ENCODE results near the gene ATN1.

The ATN1 gene

DNA sequence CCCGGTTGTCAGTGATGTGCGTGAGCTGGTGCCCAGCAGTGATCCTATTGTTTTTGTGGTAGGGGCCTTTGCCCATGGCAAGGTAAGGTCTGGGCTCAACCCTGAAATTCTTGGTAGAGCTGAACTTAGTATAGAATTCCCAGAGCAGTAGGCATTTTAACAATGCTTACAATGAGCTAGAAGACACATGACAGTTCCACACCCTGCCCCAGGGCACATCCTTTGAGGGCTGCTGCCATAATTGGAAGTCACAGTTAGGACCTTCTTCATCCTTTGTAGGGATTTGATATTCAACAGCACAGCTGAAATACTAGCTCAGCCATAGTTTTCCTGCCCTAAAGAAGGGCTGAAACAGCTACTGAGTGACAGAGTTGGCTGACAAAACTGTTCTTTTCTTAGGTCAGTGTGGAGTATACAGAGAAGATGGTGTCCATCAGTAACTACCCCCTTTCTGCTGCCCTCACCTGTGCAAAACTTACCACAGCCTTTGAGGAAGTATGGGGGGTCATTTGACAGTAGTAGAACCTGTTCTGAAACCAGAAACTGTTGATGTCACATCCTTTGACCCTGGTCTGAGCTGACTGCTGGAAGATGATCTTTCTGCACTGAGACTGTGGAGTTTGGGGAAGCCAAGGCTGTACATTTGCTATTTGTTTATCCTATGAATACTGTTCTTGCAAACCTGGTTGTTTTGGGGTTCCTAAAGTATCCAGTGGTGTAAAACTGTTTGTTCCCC, 47.7 kb downstream of the ATN1 start:
- no peak for DNase-seq (ENCODE audit: low read depth in 3 of 3)

DNA sequence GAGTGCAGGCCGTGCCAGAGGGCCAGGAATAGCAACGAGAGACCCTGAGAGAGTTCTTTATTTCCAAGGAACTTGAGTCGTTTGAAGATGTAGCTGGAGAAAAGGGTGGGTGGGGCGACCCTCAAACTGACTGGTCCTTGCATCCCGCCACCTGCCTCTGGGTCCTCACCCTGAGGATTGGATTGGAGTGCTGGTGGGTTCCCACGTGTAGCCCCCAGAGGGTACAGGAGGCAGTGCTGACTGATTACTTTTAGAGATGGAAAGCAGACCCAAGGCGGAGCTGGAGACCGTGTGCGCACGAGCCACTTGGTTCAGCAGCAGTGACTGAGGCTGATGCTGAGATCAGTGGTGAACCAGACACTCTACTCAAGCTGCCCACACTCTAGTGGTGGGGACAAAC, 49.9 kb downstream of the ATN1 start:
- no peak for DNase-seq (ENCODE audit: low read depth in 3 of 3)

DNA sequence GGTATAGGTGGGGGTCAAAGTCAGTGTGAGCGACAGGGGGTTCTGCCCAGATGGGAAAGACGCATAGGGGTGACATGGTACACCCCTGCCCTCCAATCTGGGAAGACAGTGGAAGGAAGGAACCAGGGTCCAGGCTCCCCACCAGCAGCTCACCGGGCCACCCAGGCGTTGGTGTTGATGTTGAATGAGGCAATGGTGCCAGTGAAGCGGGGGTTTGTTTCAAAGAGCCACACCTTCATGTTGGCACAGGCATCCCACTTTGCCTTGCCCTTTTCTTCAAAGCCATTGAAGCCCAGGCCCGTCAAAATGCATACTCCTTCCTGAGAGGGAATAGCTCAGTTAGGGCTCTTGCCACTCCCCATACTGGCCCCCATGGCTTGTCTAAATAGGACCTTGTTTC, 50.4 kb downstream of the ATN1 start:
- DNase-seq (ENCODE audit: low read depth in 3 of 3): no peak

DNA sequence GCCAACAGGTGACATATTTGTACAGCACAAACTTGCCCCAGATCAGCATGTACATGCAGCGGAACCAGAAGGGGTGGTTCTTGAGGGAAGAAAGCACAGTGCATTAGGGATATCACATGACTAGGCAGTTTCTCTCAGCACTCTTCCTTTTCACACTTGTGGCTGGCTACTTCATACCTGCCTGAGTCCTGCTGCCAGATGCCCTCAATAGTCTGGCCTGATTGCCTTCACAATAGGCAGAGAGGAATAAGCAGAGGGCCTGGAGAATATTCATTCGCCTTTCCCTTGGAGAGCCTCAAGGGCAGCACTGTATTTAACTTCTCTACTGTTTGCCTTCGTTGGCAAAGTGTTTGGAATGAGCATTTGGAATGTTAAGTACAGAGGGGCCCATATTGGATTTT, 50.9 kb downstream of the ATN1 start:
- no peak for DNase-seq (ENCODE audit: low read depth in 3 of 3)

DNA sequence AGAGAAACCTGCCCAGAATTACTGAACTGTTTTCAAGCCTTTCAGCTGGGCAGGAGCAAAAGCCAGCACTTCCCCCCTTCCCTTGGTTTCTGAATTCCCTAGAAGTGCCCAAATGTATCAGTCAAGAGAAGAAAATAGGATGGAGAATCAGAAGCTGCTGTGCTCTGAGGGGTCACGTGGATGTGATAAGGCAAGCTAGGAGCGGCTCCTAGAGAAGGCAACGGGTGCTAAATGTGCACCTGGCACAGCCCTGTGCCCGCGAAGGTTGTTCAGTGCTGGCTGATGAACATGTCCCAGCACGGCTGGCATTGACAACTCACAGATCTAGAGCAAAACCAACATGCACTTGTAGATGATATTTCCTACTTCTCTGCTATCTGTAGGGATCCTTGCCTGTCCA, 51.3 kb downstream of the ATN1 start:
- no peak for DNase-seq (ENCODE audit: low read depth in 3 of 3)

DNA sequence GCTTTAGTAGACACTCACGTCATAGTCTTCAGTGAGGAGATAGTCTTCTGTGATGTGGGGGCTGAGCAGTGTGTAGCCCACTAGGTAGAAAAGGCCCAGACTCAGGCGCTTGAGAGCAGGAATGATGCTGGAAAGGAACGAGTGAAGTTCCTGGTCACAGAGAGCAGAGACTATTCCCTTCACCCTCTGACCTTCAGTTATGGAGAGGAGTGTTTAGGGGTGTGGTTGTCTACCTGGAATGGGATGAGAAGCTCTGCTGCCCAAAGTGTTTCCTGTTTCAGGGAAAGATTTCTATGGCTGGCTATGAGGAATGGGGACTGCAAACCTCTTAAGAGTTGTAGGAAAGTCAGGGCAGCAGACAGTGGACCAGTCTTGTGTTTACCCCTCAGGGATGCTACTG, 51.7 kb downstream of the ATN1 start:
- DNase-seq (ENCODE audit: low read depth in 3 of 3): no peak

DNA sequence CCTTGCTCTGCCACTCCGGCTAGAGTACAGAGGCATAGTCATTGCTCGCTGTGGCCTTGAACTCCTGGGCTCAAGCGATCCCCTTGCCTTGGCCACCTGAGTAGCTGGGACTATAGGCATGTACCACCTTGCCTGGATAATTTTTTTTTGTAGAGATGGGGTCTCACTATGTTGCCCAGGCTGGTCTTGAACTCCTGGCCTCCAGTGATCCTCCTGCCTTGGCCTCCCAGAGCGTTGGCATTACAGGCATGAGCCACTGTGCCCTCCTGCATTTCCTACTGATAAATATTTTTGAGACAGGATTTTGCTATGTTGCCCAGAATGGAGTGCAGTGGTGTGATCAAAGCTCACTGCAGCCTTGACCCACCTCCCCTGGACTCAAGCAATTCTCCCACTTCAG, 52.3 kb downstream of the ATN1 start:
- no peak for DNase-seq (ENCODE audit: low read depth in 3 of 3)

DNA sequence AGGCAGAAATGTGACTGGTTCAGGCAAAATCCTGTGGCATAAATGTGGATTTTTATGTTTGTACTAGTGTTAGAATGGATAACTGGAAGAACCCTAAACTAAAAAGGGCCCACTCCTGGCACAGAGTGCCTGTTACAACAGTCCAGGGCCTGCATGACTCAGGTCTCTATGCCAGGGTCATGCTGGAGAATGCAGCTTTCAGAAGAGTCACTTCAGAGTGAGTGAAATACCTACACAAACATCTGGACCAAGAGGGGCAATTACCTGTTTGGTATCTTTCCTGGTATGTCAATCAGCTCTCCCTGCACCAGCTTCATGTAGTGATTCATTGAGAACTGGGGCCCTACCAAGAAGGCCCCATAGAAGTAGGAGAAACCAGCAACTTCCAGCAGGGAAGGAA, 53.0 kb downstream of the ATN1 start:
- DNase-seq (ENCODE audit: low read depth in 3 of 3): no peak

DNA sequence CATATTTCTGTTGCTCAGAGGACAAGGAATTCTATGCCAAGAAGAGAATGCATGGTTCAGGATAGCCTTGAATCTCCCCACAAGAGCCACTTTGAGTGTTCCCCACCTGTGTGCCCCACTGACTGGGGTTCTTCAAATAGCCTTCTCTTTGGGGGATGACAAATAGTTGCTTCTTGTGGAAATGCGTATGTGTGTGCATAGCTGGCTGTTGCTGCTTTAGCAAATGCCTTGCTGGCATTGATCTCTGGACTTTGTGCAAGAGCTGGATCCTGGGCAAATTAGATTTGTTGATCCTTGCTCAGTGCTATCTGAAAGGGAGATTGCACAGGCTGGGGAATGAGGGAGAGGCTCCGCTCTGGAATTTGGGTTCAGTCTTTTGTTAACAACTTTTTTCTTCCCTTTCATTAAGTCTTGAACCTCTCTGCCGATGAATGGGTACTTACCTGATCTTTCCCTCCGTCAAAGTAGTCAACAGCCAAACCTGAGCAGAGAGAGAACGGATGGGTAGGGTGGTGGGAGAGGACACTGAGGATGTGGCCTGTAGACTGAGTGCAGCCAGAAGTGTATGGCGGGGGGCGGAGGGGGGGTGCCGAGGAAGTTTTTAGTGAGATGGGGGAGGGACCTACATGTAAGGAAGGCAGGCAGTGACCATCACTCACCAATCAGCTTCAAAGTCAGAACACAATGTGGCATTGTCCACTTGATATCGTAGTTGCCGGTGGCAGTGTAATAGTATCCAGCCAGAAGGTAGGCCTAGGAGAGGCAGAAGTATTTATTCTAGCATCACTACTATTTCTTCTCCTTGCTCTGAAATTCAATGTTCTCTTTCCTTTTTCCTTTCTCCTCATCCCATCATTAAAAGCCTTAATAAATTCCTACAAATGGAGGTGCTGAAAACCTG, 53.6 kb downstream of the ATN1 start:
- DNase-seq (ENCODE audit: low read depth in 3 of 3): no peak

DNA sequence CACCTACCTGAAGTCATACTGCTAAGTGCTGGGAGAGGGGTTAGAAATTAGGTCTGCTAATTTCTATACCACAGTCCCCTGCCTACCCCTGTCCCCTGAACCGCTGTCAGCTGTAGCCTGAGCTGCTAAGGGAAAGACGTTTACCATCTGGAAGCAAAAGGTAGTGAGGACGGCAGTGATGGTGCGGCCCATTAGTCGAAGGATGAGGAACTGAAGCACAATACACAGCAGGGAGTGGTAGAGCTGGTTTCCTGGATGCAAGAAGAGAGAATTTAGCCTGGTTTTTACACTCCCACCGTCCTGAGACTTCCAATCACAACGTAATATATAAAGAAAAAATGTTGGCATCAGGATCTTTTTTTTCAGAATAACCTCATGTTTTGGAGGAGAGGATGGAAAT, 54.8 kb downstream of the ATN1 start:
- no peak for DNase-seq (ENCODE audit: low read depth in 3 of 3)

DNA sequence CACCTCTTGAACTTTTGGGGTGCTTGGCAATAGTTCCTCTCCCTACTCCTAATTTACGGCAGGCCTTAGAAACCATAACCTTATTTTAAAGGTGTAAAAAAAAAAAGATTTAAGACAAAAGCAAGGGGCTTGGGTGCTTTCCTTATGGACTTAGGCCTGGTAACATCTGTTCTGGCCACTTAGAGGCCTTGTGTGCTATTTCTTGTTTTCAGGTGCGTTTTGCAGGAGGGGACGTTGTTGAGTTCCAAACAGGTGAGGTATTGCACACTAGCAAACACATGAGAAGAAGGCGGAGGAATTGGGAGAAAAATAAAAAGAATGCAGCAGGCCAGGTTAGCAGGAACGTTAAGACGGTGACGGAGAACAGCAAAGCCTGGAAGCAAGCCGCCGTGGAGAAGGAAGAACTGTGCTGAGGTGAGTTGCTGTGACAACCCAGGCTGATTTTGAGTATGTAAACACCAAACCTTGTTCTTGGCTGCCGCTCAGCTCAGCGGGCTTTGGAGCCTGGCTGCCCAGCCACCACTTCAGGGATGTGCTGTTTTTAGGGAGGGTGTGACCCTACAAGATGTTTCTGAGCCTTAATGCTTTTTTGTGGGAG, 60.3 kb downstream of the ATN1 start:
- DNase-seq (ENCODE audit: low read depth in 3 of 3): no peak
